ENCODE data around the gene SPATA32. TPM values are rescaled to one million over a fixed set of nuclear protein-coding genes. Genes with fewer than 3 reads are reported as not detected.

The SPATA32 gene
- total RNA-seq, 1 experiment from 2014 or later: 0.81 TPM

- no peak overlapping the region for H3K9ac ChIP-seq (ENCODE audit: extremely low read depth, insufficient read length, low read length)
- peaks cover 10% of the 10 kb centered on the region for H3K23me2 ChIP-seq (ENCODE audit: insufficient read length, low read depth, low read length, poor library complexity, severe bottlenecking)
- no peaks in the 10 kb centered on the region for H3K79me1 ChIP-seq (ENCODE audit: insufficient read depth, low read depth, low read length, poor library complexity, severe bottlenecking)
- no peak overlapping the region for H3K27ac ChIP-seq (ENCODE audit: insufficient read length, low read depth, low read length)
- no peak overlapping the region for H2BK12ac ChIP-seq (ENCODE audit: insufficient read length, low read depth, low read length)
- Mint-ChIP-seq H3K27ac (no peak overlapping the region), H3K4me1 (peaks cover 26 to 52% of the 10 kb centered on the region in 2 experiments), H3K36me3 (ENCODE audit: insufficient read depth in 1 of 3, low read depth in 3 of 3) (no peaks in the 10 kb centered on the region), H3K4me3 (peak overlapping the region in 1 of 2 experiments; percentile 61; a peak in 1 of 5 replicates), H3K27me3 (ENCODE audit: low read depth) (peaks cover 66% of the 10 kb centered on the region), H3K9me3 (no peaks in the 10 kb centered on the region; a peak in 1 of 5 replicates)
- no peaks in the 10 kb centered on the region; the same call in 1 of the 2 replicates for H3K4me1 ChIP-seq (ENCODE audit: insufficient read depth, low read length)
- no peaks in the 10 kb centered on the region for H3K79me2 ChIP-seq (ENCODE audit: insufficient read depth, low read length)
- H2BK20ac ChIP-seq (ENCODE audit: low read depth, low read length, poor library complexity, severe bottlenecking): no peak overlapping the region
- no peak overlapping the region for H3K18ac ChIP-seq (ENCODE audit: insufficient read length, low read depth, low read length)
- H4K5ac ChIP-seq (ENCODE audit: insufficient read length, low read depth, low read length): no peak overlapping the region
- no peak overlapping the region for H2AFZ ChIP-seq (ENCODE audit: low read length)
- no peak overlapping the region for H3K14ac ChIP-seq (ENCODE audit: insufficient read depth, low read length)
- no CpG with 5 or more reads among the region's 12 CpGs for WGBS (ENCODE audit: extremely low coverage, insufficient read length, low lambda C conversion rate)
- H2BK120ac ChIP-seq (ENCODE audit: low read depth, low read length, poor library complexity, severe bottlenecking): no peak overlapping the region
- no peak overlapping the region for H3K4me2 ChIP-seq (ENCODE audit: insufficient read depth, insufficient read length, low read length)
- H3T11ph ChIP-seq (ENCODE audit: low read length): no peak overlapping the region
- H3K9me3 ChIP-seq (ENCODE audit: control insufficient read depth, low read depth, low read length): no peaks in the 10 kb centered on the region
- no peaks in the 10 kb centered on the region for H4K20me1 ChIP-seq (ENCODE audit: control insufficient read depth, insufficient read depth, insufficient read length)
- no peak overlapping the region for H4K8ac ChIP-seq (replicated peaks; ENCODE audit: insufficient read length, low read depth, low read length)
- no peak overlapping the region for H2BK5ac ChIP-seq (ENCODE audit: insufficient read length, low read length)
- H2AK5ac ChIP-seq (ENCODE audit: insufficient read length, low read length): no peak overlapping the region
- no peak overlapping the region for H2BK15ac ChIP-seq (ENCODE audit: low read depth, low read length)
- TF ChIP-seq, protein P1, sequence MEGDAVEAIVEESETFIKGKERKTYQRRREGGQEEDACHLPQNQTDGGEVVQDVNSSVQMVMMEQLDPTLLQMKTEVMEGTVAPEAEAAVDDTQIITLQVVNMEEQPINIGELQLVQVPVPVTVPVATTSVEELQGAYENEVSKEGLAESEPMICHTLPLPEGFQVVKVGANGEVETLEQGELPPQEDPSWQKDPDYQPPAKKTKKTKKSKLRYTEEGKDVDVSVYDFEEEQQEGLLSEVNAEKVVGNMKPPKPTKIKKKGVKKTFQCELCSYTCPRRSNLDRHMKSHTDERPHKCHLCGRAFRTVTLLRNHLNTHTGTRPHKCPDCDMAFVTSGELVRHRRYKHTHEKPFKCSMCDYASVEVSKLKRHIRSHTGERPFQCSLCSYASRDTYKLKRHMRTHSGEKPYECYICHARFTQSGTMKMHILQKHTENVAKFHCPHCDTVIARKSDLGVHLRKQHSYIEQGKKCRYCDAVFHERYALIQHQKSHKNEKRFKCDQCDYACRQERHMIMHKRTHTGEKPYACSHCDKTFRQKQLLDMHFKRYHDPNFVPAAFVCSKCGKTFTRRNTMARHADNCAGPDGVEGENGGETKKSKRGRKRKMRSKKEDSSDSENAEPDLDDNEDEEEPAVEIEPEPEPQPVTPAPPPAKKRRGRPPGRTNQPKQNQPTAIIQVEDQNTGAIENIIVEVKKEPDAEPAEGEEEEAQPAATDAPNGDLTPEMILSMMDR (conservative IDR thresholded peaks at IDR 0.05): peak; percentile 23; the same call in 1 of the 3 replicates
- no peak overlapping the region for H3K56ac ChIP-seq (ENCODE audit: insufficient read length, low read depth, low read length)
- peaks cover 13% of the 10 kb centered on the region for H3K27me3 ChIP-seq (ENCODE audit: insufficient read depth, low read length)
- DNase-seq: no peak
- no peak overlapping the region for H4K91ac ChIP-seq (ENCODE audit: insufficient read length, low read depth, low read length)
- no peak overlapping the region for H3K4ac ChIP-seq (ENCODE audit: low read depth, low read length)
- H3K23ac ChIP-seq (ENCODE audit: insufficient read length, low read depth, low read length): no peak overlapping the region
Measured at GRCh38 chr17:45223539-45224528, 38.1 kb downstream of the SPATA32 start.
